Stimulated activated naive CD8-positive, alpha-beta T cell treated with anti-CD3 and anti-CD28 coated beads, Interleukin-15, amount 100 ng/mL, for 72 hours (primary cell): ENCODE results near the gene C20orf144.

ENCODE experiments used
- ATAC-seq: fragments of 150-1000 bp; cut with Tn5 transposase; 2 replicates; pipeline ENCODE4 v1.10.0; 2021; ENCODE audit warnings: mild to moderate bottlenecking, moderate library complexity
- DNase-seq, 2 donors: peaks; one replicate each; pipeline ENCODE4 v3.0.0; 2021 to 2022
- H3K27ac Mint-ChIP-seq, 2 donors: one replicate each; pipeline ENCODE4 v1.8.0; 2022; ENCODE audit warnings: mild to moderate bottlenecking in 2 of 2, mixed read lengths in 2 of 2, moderate library complexity in 2 of 2
- H3K27me3 Mint-ChIP-seq: one replicate; pipeline ENCODE4 v1.8.0; 2022; ENCODE audit warnings: mixed read lengths
- H3K4me1 Mint-ChIP-seq: one replicate; pipeline ENCODE4 v1.8.0; 2022; ENCODE audit warnings: mild to moderate bottlenecking, mixed read lengths
- H3K4me3 Mint-ChIP-seq, 2 donors: one replicate each; pipeline ENCODE4 v1.8.0; 2022; ENCODE audit warnings: mild to moderate bottlenecking in 2 of 2, mixed read lengths in 2 of 2, moderate library complexity in 1 of 2
- H3K9me3 Mint-ChIP-seq, 2 donors: one replicate each; pipeline ENCODE4 v1.8.0; 2022; ENCODE audit warnings: mixed read lengths in 2 of 2

C20orf144 gene

GRCh38 chr20:33667676-33668465 lies 5.7 kb downstream of the C20orf144 start:
- H3K4me3 Mint-ChIP-seq: peak overlapping the region; percentile 92 to 99
- ATAC-seq (peak; percentile 73), DNase-seq (peak; percentile 84 to 86)
- peaks cover 61% of the 10 kb centered on the region for H3K4me1 Mint-ChIP-seq
- H3K27ac Mint-ChIP-seq: peak overlapping the region; percentile 58 to 85
- H3K27me3 Mint-ChIP-seq: no peaks in the 10 kb centered on the region
- H3K9me3 Mint-ChIP-seq: no peaks in the 10 kb centered on the region

- ATAC-seq (no peak), DNase-seq (no peak)
- H3K4me1 Mint-ChIP-seq: peaks cover 66% of the 10 kb centered on the region
- peak overlapping the region; percentile 92 to 99 for H3K4me3 Mint-ChIP-seq
- H3K9me3 Mint-ChIP-seq: no peaks in the 10 kb centered on the region
- no peak overlapping the region for H3K27ac Mint-ChIP-seq
- no peaks in the 10 kb centered on the region for H3K27me3 Mint-ChIP-seq
These were observed 6.5 kb downstream of the C20orf144 start for GRCh38 chr20:33668466-33669155.

- peaks cover 69% of the 10 kb centered on the region for H3K4me1 Mint-ChIP-seq
- H3K4me3 Mint-ChIP-seq: no peak overlapping the region
- no peaks in the 10 kb centered on the region for H3K27me3 Mint-ChIP-seq
- peak overlapping the region in 1 of 2 donors; percentile 81 for H3K27ac Mint-ChIP-seq
- DNase-seq (no peak), ATAC-seq (no peak)
- no peaks in the 10 kb centered on the region for H3K9me3 Mint-ChIP-seq
These were observed 7.1 kb downstream of the C20orf144 start for GRCh38 chr20:33669224-33669623.

- no peak for DNase-seq
- no peaks in the 10 kb centered on the region for H3K9me3 Mint-ChIP-seq
- no peak overlapping the region for H3K4me3 Mint-ChIP-seq
- H3K27me3 Mint-ChIP-seq: no peaks in the 10 kb centered on the region
- peaks cover 66% of the 10 kb centered on the region for H3K4me1 Mint-ChIP-seq
- H3K27ac Mint-ChIP-seq: peak overlapping the region in 1 of 2 donors; percentile 81
- no peak for ATAC-seq
These were observed 7.9 kb downstream of the C20orf144 start for GRCh38 chr20:33669873-33670640.

GRCh38 chr20:33670715-33671499 lies 8.8 kb downstream of the C20orf144 start:
- DNase-seq: no peak
- Mint-ChIP-seq H3K9me3 (no peaks in the 10 kb centered on the region), H3K27ac (no peak overlapping the region), H3K27me3 (no peaks in the 10 kb centered on the region), H3K4me3 (no peak overlapping the region), H3K4me1 (peaks cover 66% of the 10 kb centered on the region)
- no peak for ATAC-seq

- H3K27me3 Mint-ChIP-seq: no peaks in the 10 kb centered on the region
- H3K4me3 Mint-ChIP-seq: no peak overlapping the region
- H3K27ac Mint-ChIP-seq: no peak overlapping the region
- H3K9me3 Mint-ChIP-seq: no peaks in the 10 kb centered on the region
- DNase-seq: no peak
- no peak for ATAC-seq
- H3K4me1 Mint-ChIP-seq: peaks cover 66% of the 10 kb centered on the region
These were observed 9.6 kb downstream of the C20orf144 start for GRCh38 chr20:33671573-33672288.

- no peak for ATAC-seq
- Mint-ChIP-seq H3K4me3 (peak overlapping the region; percentile 85 to 86), H3K27me3 (no peaks in the 10 kb centered on the region), H3K9me3 (no peaks in the 10 kb centered on the region), H3K27ac (peak overlapping the region in 1 of 2 donors; percentile 87), H3K4me1 (peaks cover 63% of the 10 kb centered on the region)
- no peak for DNase-seq
These were observed 10.4 kb downstream of the C20orf144 start for GRCh38 chr20:33672426-33673113.

GRCh38 chr20:33673114-33673409 lies 10.9 kb downstream of the C20orf144 start:
- ATAC-seq (no peak), DNase-seq (no peak)
- no peaks in the 10 kb centered on the region for H3K9me3 Mint-ChIP-seq
- H3K27me3 Mint-ChIP-seq: no peaks in the 10 kb centered on the region
- peaks cover 59% of the 10 kb centered on the region for H3K4me1 Mint-ChIP-seq
- H3K4me3 Mint-ChIP-seq: peak overlapping the region; percentile 85 to 86
- H3K27ac Mint-ChIP-seq: peak overlapping the region in 1 of 2 donors; percentile 87

- H3K4me3 Mint-ChIP-seq: peak overlapping the region; percentile 85 to 86
- H3K4me1 Mint-ChIP-seq: peaks cover 59% of the 10 kb centered on the region
- no peaks in the 10 kb centered on the region for H3K9me3 Mint-ChIP-seq
- DNase-seq: peak in 1 of 2 donors; percentile 41
- peak overlapping the region; percentile 36 to 82 for H3K27ac Mint-ChIP-seq
- peak; percentile 62 for ATAC-seq
- no peaks in the 10 kb centered on the region for H3K27me3 Mint-ChIP-seq
These were observed 11.5 kb downstream of the C20orf144 start for GRCh38 chr20:33673410-33674293.

GRCh38 chr20:33674294-33675135 lies 12.4 kb downstream of the C20orf144 start, which contains the start of gene NECAB3:
TSS of gene NECAB3 (minus strand) at chr20:33674428. CDS start at chr20:33674352, 76 bp downstream.
- Mint-ChIP-seq H3K4me3 (peak within 1 kb of the TSS; percentile 85 to 86), H3K27ac (peak within 1 kb of the TSS; percentile 36 to 82), H3K27me3 (no peaks in the 10 kb centered on the region), H3K9me3 (no peaks in the 10 kb centered on the region), H3K4me1 (peaks cover 64% of the 10 kb centered on the region)
- DNase-seq: peak; percentile 52 to 67
- peak; percentile 79 for ATAC-seq

- Mint-ChIP-seq H3K27ac (no peak overlapping the region), H3K27me3 (no peaks in the 10 kb centered on the region), H3K4me1 (peaks cover 65% of the 10 kb centered on the region), H3K9me3 (no peaks in the 10 kb centered on the region), H3K4me3 (peak overlapping the region; percentile 55 to 73)
- ATAC-seq (no peak), DNase-seq (no peak)
These were observed 13.2 kb downstream of the C20orf144 start for GRCh38 chr20:33675136-33675959.

- ATAC-seq (no peak), DNase-seq (no peak)
- Mint-ChIP-seq H3K9me3 (no peaks in the 10 kb centered on the region), H3K4me1 (peaks cover 73% of the 10 kb centered on the region), H3K27me3 (no peaks in the 10 kb centered on the region), H3K27ac (no peak overlapping the region), H3K4me3 (peak overlapping the region in 1 of 2 donors; percentile 28)
These were observed 14.0 kb downstream of the C20orf144 start for GRCh38 chr20:33676121-33676520.
